PC-9 (cell line): ENCODE data around the gene KIFC1.

ENCODE experiments used
- EZH2 ChIP-seq: fragments of 200-600 bp; sonication (generic); IDR thresholded peaks from 2 replicates; pipeline ENCODE4 v1.8.0; 2017; ENCODE audit warnings: antibody characterized with exemption, low read depth
- TF ChIP-seq, protein P1 (sequence below): fragments of 200-600 bp; sonication (generic); conservative IDR thresholded peaks from 2 replicates; pipeline ENCODE4 v1.6.1; 2017; ENCODE audit warnings: mixed run types, antibody characterized with exemption, mild to moderate bottlenecking, moderate library complexity

GRCh38 chr6:33433001-33433543 is 41.4 kb downstream of the KIFC1 start:
- TF ChIP-seq, protein P1, sequence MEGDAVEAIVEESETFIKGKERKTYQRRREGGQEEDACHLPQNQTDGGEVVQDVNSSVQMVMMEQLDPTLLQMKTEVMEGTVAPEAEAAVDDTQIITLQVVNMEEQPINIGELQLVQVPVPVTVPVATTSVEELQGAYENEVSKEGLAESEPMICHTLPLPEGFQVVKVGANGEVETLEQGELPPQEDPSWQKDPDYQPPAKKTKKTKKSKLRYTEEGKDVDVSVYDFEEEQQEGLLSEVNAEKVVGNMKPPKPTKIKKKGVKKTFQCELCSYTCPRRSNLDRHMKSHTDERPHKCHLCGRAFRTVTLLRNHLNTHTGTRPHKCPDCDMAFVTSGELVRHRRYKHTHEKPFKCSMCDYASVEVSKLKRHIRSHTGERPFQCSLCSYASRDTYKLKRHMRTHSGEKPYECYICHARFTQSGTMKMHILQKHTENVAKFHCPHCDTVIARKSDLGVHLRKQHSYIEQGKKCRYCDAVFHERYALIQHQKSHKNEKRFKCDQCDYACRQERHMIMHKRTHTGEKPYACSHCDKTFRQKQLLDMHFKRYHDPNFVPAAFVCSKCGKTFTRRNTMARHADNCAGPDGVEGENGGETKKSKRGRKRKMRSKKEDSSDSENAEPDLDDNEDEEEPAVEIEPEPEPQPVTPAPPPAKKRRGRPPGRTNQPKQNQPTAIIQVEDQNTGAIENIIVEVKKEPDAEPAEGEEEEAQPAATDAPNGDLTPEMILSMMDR: no peak
- TF ChIP-seq EZH2: no peak
